ENCODE data around the gene HSPA4.

GRCh38 chr5:133155326-133155969 lies 103.6 kb downstream of the HSPA4 start:
- no peak for TF ChIP-seq POLR2A (IDR thresholded peaks at IDR 0.05)
- no peak for TF ChIP-seq CTCF (IDR thresholded peaks at IDR 0.05)
- no peak for TF ChIP-seq EP300 (IDR thresholded peaks at IDR 0.05)

Measured in ovary (tissue), 3 donors.